Fibroblast of skin of back (primary cell): ENCODE data around the gene MAST4.
A peak's percentile ranks its signal among the peaks of the same experiment; 100 is the strongest.
"Not testable (repeated sequence)": the region's sequence is repeated elsewhere in the genome, so short reads cannot be mapped to it uniquely, and the experiment has no call there.

Experiments used
- DNase-seq: peaks from one replicate; pipeline ENCODE4 v3.0.0-alpha.2; 2013

MAST4 gene

GRCh38 chr5:66747607-66748006 lies 151.4 kb downstream of the MAST4 start:
- no peak for DNase-seq

- DNase-seq: not testable (repeated sequence)
Observed at GRCh38 chr5:66752668-66753067, 156.5 kb downstream of the MAST4 start.

- peak; percentile 57 for DNase-seq
Observed at GRCh38 chr5:66757219-66757833, 161.1 kb downstream of the MAST4 start.

- no peak for DNase-seq
Observed at GRCh38 chr5:66757834-66758371, 161.7 kb downstream of the MAST4 start.

GRCh38 chr5:66769030-66769733 lies 173.0 kb downstream of the MAST4 start:
- no peak for DNase-seq

GRCh38 chr5:66769839-66770617 lies 173.8 kb downstream of the MAST4 start:
- peak; percentile 13 for DNase-seq

GRCh38 chr5:66777868-66778267 lies 181.7 kb downstream of the MAST4 start:
- no peak for DNase-seq

- DNase-seq: no peak
Observed at GRCh38 chr5:66779528-66779927, 183.3 kb downstream of the MAST4 start.

GRCh38 chr5:66788556-66788955 lies 192.4 kb downstream of the MAST4 start:
- DNase-seq: no peak

GRCh38 chr5:66789434-66789833 lies 193.2 kb downstream of the MAST4 start:
- DNase-seq: no peak

GRCh38 chr5:66793049-66793448 lies 196.9 kb downstream of the MAST4 start:
- no peak for DNase-seq

- DNase-seq: no peak
Observed at GRCh38 chr5:66795682-66796081, 199.5 kb downstream of the MAST4 start.

- no peak for DNase-seq
Observed at GRCh38 chr5:66796305-66797292, 200.4 kb downstream of the MAST4 start.

GRCh38 chr5:66802941-66803340 lies 206.7 kb downstream of the MAST4 start:
- no peak for DNase-seq

GRCh38 chr5:66805514-66806430 lies 209.6 kb downstream of the MAST4 start:
- DNase-seq: peak; percentile 8

- peak; percentile 68 for DNase-seq
Observed at GRCh38 chr5:66807743-66808142, 211.6 kb downstream of the MAST4 start.

GRCh38 chr5:66808663-66809062 lies 212.5 kb downstream of the MAST4 start:
- no peak for DNase-seq

- DNase-seq: no peak
Observed at GRCh38 chr5:66810151-66810550, 214.0 kb downstream of the MAST4 start.

- no peak for DNase-seq
Observed at GRCh38 chr5:66810848-66811261, 214.7 kb downstream of the MAST4 start.

- DNase-seq: no peak
Observed at GRCh38 chr5:66812291-66812690, 216.1 kb downstream of the MAST4 start.

- no peak for DNase-seq
Observed at GRCh38 chr5:66813306-66813705, 217.1 kb downstream of the MAST4 start.
